GM18867 (cell line): Measurements from ENCODE around the gene PSMB7.

Source experiments
- ATAC-seq: cut with Tn5 transposase; IDR thresholded peaks from one replicate; pipeline ENCODE4 v1.9.1; 2021; ENCODE audit warnings: mild to moderate bottlenecking, moderate library complexity; ENCODE audit not compliant: unreplicated experiment

PSMB7 gene

DNA sequence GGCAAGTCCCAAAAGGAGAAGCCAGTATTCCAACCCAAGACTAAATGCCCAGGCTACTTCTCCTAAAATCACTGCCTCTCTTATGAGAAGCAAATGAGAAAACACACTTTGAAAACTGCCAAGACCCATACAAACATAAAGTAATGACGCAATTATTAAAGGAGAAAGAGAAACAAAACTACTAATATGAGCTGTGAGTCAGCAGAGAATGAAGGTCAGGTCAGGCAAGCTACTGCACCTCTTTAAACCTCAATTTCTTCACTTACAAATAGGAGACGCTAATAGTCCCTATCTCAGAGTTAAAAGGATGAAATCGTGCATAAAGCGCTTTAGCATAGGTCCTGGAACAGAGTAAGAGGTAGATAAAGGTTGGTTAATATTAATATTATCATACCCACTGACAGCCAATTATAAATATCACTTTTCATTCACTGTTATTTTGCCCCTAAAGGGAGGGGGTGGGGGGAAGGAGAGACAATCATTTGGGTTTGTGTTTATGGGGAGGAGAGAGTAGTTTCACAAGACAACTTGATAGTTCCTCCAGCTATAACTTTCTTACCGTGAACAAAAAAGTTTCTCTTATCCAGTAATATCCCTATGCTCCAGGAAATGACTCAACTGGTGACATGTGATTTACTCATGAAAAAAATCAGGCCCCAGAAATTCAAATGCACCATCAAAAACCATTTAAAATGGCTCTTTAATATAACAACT, 3.6 kb downstream of the PSMB7 start:
- ATAC-seq = no peak

DNA sequence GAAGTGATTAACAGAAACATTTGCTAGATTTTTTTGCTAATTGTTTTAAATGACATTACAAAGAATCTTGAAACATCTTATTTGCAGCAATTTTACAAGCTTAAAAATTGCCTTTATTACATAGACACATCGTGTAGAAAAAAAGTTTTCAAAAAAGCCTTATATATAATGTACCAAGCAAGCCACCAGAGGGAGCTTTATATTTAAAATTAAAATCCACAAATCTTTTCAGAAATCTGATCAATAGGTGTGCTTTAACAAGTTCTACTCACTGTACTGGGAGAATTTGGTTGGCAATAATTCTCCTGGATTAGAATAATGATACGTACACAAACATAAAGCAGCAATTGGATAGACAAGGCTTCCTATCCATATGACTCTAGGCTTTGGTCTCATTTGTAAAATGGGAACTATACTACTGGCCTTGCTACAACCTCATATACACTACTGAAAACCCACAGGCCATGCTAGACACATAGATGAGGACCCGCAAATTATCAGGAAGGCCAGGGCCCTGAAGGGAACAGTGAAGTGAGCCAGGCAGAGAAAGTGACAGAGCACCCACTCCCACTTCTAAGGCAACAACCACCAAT, 4.8 kb downstream of the PSMB7 start:
- ATAC-seq = no peak

DNA sequence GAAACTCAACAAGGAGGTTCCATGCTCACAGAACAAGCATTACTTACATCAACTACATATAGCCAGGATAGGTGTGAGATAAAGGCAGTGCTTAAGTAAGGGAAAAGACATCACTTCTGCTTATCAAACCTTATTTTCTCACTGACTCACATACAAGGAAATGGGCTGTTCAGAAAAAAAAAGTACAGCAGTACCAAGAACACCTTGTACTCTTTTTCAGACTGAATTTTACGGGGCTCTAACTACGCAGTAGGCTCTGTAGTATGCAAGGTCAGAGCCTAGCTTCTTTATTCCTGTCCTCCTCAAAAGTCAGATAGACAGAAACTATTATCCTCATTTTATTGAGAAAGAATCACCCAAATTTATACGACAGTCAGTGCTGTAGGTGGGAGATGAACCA, 5.8 kb downstream of the PSMB7 start:
- no peak for ATAC-seq

DNA sequence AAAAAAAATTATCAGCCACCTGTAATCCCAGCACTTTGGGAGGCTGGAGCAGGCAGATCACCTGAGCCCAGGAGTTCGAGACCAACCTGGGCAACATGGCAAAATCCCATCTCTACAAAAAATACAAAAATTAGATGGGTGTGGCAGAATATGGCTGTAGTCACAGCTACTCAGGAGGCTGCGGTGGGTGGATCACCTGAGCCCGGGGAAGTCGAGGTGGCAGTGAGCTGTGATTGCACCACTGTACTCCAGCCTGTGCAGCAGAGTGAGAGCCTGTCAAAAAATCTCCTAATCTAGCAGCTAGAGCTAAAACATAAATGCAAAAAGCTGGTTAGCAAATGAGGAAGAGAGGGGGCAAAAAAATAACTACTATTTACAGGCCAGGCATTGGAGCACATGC, 12.0 kb downstream of the PSMB7 start:
- ATAC-seq = no peak

DNA sequence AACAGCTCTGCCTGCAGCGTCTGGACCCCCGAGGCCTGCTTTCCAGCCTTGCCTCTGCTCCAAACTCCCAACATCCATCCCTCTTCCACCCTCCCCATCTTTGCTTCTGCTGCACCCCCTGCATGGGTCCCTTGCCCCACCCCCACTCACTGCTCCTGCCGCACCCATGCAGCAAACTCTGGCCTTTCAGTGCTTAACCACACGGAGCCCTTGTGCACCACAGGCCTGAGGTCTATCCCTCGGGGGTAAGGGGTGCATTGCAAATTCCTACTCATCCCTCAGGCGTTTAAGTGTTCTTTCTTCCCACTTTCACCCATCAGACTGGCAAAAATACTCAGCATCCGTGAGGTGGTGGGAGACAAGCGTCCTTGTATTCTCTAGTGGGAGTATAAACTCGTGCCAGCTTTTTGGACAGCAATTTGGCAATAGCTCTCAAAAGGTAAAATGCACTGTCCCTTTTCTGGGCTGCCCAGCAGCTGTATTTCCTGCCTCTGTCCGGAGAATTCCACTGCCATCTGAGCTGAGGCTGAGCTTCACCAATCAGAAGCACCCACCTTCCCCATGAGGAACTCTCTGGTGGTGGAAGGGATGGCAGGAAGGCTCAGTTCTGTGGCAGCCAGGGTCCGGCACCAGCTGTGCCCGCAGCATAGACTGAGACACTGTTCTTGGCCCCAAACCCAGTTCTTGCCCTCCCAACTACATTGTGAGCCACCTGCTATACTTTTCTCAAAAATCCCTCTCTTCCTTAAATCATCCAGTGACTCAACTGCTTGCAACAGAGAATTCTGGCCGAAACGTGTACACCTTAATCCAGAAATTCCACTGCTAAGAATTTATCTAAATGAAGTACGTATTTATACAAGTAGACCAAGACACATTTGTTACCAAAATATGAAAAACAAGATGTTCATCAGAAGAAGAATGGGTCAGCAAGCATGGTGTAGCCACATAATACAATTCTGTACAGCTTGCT, 15.0 kb downstream of the PSMB7 start:
- no peak for ATAC-seq

GRCh38 chr9:124399323-124399967, 15.8 kb downstream of the PSMB7 start:
- ATAC-seq = no peak

DNA sequence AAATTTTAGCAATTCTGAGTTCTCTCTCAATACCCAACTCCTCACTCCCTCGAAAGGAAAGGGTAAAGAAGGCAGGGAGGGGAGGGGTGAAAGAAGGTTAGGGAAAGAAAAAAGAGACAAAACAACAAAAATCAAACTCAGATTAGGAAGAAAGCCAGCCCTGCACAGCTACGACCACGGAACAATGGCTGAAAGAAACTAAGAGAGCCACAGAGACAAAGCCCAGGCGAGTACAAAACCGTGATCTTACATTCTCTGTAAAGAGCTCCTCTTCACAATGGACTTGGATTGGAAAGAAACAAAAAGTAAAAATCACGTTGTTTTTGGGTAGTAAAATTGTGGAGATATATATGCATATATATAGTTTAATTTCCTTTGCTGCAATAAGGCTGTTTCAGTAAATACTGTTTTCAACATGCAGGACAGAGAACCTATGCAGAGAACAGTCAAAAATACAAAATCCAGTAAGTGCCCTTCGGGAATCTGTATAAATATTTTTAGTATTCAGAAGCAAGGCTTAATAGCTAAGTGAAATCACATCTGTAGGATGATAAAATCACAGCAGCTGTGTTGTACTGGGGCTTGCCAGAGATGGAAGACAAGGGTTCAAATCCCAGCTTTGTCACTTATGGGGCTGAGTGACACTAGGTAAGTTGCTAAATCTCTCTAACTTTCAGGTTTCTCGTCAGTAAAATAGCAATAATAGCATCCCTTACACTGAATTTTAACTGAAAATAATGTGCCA, 16.9 kb downstream of the PSMB7 start:
- ATAC-seq = no peak

- no peak for ATAC-seq
Observed at GRCh38 chr9:124395826-124396225, 19.4 kb downstream of the PSMB7 start.

DNA sequence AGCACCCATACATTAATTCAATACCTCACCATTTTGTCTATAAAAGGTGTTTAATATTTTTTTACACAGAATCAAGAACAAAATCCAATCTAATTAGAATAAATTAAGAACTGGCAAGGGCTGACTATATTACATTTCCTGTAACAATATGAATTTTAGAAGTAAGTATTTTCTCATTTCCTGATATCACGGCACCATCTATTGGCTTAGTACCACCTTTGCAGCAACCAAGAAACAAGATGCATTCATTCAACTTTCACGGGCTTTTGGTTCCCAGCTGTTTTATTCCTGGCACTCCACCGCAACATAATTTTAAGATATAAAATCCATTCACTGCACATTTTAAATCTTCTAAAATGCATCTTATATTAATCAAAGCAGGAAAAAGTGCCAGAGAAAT, 20.6 kb downstream of the PSMB7 start:
- ATAC-seq = no peak

- ATAC-seq = no peak
Observed at GRCh38 chr9:124394167-124394566, 21.1 kb downstream of the PSMB7 start.

DNA sequence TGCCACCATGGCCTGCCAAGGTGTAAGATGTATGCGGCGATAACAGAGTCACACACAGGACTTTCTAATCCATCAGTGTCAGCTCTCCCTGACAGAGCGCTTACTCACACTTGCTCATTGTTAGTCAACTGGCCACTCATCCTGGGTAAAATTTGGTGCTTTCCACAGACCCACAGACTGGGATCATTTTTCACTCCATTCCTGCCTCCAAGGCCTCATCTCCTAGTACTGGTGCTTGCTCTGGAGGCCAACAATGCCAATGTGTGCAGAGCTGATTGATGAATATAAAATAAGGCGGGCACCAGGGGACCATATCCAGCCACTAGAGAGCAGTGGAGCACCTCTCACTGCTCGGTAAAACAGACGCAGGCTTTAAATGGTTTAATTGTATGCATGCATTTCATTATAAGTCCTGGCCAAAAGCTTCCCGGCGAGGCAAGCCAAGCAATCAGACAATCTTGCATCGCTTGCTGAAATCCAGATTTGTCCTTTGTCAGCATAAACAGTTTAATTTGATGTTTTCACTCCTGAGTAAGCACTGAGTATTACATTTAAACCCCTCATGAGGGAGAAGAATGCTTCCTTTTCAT, 22.3 kb downstream of the PSMB7 start:
- ATAC-seq = no peak

DNA sequence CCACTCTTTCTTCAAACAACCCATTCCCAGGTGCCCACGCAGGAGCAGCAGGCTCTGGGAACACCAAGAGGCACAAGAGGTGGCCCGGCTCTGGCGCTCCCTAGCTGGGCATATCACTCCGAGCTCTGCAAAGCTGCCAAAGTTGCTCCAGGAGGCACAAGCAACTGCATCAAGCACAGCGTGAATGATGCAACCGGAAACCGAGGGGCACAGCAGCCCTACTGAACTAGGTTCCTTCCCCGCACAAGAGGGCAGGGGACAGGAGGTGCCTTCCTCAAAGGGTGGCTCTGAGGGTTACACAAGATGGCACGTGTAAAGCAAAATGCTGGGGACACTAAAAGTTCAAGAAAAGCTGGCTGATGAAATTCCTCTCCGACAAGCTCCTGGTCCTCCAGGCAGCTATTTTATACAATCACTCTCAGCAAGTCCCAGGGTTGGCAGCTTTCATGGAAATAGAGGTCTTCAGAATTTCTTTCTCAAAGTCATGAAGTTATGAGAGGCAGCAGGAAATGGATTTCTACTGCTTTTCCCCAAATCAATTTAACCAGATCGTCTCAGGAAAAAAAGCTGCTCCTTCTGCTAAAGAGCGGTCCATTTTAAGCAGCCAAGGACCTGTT, 22.9 kb downstream of the PSMB7 start:
- ATAC-seq = no peak

DNA sequence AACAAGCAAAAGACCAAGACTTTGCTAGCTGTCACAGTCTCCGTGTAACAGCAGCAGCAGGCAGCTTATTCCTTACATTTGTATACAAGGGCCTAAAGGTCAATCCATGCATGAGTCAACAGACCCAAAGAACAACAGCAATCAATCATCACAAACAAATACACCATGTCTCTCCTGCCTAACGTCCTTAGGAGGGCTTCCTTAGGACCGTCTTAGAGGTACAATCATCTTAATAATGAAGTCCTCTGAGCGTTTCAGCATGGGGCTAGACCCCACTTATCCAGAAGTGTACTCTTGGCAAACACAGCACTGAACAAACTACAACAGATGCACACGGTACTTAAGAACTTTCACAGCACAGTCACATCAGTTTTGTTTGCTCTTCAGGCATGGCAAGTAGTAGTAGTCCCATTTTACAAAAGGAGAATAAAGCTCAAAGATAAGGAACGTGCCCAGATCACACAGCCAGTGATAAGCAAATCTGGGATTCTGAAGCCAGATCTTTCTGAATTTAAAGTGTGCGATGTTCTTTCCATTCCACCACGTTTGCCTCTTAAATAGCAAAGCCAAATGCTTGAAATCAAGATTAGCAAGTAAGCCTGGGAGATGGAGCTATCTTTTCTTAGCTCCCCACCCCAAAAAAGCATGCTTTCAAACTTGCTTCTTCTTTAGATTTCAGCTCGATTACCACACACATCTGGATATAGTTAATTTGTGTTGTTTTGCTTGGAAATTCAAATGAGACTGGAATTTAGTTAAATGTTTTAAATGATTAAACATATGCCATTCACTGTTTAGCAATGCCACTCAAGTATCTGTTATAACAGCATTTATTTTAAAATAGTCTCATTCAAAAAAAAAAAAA, 24.2 kb downstream of the PSMB7 start:
- no peak for ATAC-seq

- no peak for ATAC-seq
Observed at GRCh38 chr9:124389146-124389939, 25.9 kb downstream of the PSMB7 start.

GRCh38 chr9:124388275-124389048, 26.8 kb downstream of the PSMB7 start:
- no peak for ATAC-seq

GRCh38 chr9:124386201-124386600, 29.0 kb downstream of the PSMB7 start:
- no peak for ATAC-seq

GRCh38 chr9:124385623-124386022, 29.6 kb downstream of the PSMB7 start:
- ATAC-seq = no peak
